HTERT RPE-1 (cell line): ENCODE data around the gene MCU.
"Not testable (repeated sequence)": the region's sequence is repeated elsewhere in the genome, so short reads cannot be mapped to it uniquely, and the experiment has no call there.

Experiments used
- in situ Hi-C: fragments of 300-500 bp; cut with MboI; formaldehyde crosslinking; loops from 4 replicates; pipeline ENCODE4 v1.14.3; 2020; ENCODE audit warnings: low sequenced_read_pairs

Gene MCU

GRCh38 chr10:72691863-72692743, at the start of gene MCU:
MCU (plus strand) TSS chr10:72692143; CDS start chr10:72692152, 9 bp downstream.
- in situ Hi-C loops = no loop called here

- in situ Hi-C loops = no loop called here
These were observed 49.6 kb upstream of the MCU start for GRCh38 chr10:72642318-72642717.

- in situ Hi-C loops = no loop called here
These were observed 46.6 kb upstream of the MCU start for GRCh38 chr10:72645263-72645858.

GRCh38 chr10:72646971-72647370, 45.0 kb upstream of the MCU start:
- in situ Hi-C loops = not testable (repeated sequence)

GRCh38 chr10:72648301-72648700, 43.6 kb upstream of the MCU start:
- in situ Hi-C loops = no loop called here

- in situ Hi-C loops = no loop called here
These were observed 42.7 kb upstream of the MCU start for GRCh38 chr10:72649291-72649690.

GRCh38 chr10:72653383-72654096, 38.4 kb upstream of the MCU start:
- in situ Hi-C loops = no loop called here

- in situ Hi-C loops = no loop called here
These were observed 37.2 kb upstream of the MCU start for GRCh38 chr10:72654720-72655119.

GRCh38 chr10:72658696-72659400, 33.1 kb upstream of the MCU start:
- in situ Hi-C loops = no loop called here

GRCh38 chr10:72659694-72660093, 32.2 kb upstream of the MCU start:
- in situ Hi-C loops = no loop called here

GRCh38 chr10:72660220-72660619, 31.7 kb upstream of the MCU start:
- in situ Hi-C loops = no loop called here

- in situ Hi-C loops = no loop called here
These were observed 30.5 kb upstream of the MCU start for GRCh38 chr10:72661431-72661830.

- in situ Hi-C loops = no loop called here
These were observed 28.0 kb upstream of the MCU start for GRCh38 chr10:72663971-72664370.

- in situ Hi-C loops = no loop called here
These were observed 26.0 kb upstream of the MCU start for GRCh38 chr10:72665925-72666324.

GRCh38 chr10:72667207-72667864, 24.6 kb upstream of the MCU start:
- in situ Hi-C loops = no loop called here

GRCh38 chr10:72673280-72673679, 18.7 kb upstream of the MCU start:
- in situ Hi-C loops = no loop called here

GRCh38 chr10:72674174-72674573, 17.8 kb upstream of the MCU start:
- in situ Hi-C loops = not testable (repeated sequence)

GRCh38 chr10:72679838-72680241, 12.1 kb upstream of the MCU start:
- in situ Hi-C loops = no loop called here

- in situ Hi-C loops = no loop called here
These were observed 9.3 kb upstream of the MCU start for GRCh38 chr10:72682638-72683037.

- in situ Hi-C loops = no loop called here
These were observed 6.5 kb upstream of the MCU start for GRCh38 chr10:72685264-72685921.
